WI38 (cell line): ENCODE results near the gene LPP.

Experiments
- H3K4me3 ChIP-seq: 2 replicates; pipeline ENCODE4 v1.5.1; 2011; ENCODE audit warnings: low read depth, mild to moderate bottlenecking, control low read depth, low read length
- CTCF ChIP-seq: IDR thresholded peaks from 2 replicates; pipeline ENCODE4 v1.5.1; 2012; ENCODE audit warnings: low read depth, mild to moderate bottlenecking, control low read depth, low read length

Gene LPP

GRCh38 chr3:188759336-188760005, 605.5 kb downstream of the LPP start:
- no peak overlapping the region for H3K4me3 ChIP-seq
- no peak for TF ChIP-seq CTCF

GRCh38 chr3:188760408-188760807, 606.5 kb downstream of the LPP start:
- no peak overlapping the region for H3K4me3 ChIP-seq
- TF ChIP-seq CTCF: no peak

GRCh38 chr3:188761439-188761838, 607.5 kb downstream of the LPP start:
- H3K4me3 ChIP-seq: no peak overlapping the region
- TF ChIP-seq CTCF: no peak

- H3K4me3 ChIP-seq: no peak overlapping the region
- no peak for TF ChIP-seq CTCF
Measured at GRCh38 chr3:188761964-188762363, 608.0 kb downstream of the LPP start.

- TF ChIP-seq CTCF: no peak
- no peak overlapping the region for H3K4me3 ChIP-seq
Measured at GRCh38 chr3:188764609-188765008, 610.7 kb downstream of the LPP start.

GRCh38 chr3:188769831-188770230, 615.9 kb downstream of the LPP start:
- TF ChIP-seq CTCF: no peak
- no peak overlapping the region for H3K4me3 ChIP-seq

DNA sequence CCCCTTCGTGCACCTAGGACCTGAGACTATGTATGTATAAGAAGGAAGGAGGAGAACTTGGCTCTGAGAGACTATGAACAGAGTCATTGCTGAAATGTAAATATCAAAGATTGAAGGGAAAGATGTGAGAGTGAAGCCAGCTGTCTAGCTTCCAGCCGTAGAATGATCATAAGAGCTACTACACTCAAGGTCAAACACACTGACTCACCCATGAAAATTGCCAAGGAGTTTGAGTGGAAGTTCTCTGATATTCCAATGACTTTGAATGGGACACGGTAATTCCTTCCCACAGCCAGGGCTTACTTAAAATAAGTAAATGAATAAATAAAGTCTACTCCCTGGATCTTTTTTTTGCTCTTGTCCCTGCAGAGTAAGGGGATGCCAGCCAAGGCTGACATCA, 618.9 kb downstream of the LPP start:
- H3K4me3 ChIP-seq: no peak overlapping the region
- TF ChIP-seq CTCF: no peak
